ENCODE results near the gene PTTG1IP. TPM values are rescaled to one million over a fixed set of nuclear protein-coding genes. Genes with fewer than 3 reads are reported as not detected.

The PTTG1IP gene
- total and polyA plus RNA-seq, 2 donors from 2014 or later, result 187 to 378 TPM

DNA sequence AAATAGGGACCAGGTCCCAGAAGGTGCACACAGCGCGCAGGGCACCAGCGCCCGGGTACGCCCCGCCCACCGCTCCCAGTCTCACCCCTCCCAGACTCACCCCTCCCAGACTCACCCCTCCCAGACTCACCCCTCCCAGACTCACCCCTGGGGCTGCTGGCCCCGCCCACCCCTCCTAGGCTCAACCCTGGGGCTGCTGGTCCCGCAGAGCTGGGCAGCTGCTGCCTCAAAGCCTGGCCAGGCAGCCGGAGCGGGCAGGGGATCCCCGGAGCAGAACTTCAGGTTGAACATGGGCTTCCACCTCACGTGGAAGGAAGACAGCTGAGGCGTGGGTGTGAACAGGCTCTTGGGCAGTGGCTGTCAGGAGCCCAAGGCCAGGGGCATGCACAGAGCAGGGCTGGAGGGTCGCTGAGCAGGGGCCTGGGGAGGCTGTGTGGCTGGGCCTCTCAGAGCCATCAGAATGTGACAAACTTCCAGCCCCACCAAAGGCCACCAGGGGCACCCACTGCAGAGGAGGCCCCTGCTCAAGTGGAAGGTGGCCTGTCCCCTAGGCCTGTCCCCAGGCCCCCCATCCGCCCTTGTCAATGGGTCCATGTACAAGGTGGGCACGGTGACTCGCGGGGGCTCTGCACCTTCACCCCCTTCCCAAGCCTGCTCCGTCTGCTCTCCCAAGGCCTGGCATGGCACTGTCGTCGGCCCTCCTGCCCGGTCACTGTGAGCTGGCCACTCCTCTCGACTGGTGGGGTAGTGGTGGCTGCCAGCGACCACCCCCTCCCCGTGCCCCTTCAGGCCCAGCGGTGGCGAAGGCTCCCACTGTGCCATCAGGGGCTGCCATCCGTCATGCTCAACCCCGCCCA, 35.2 kb downstream of the PTTG1IP start:
- Histone ChIP-seq H3K4me1 (ENCODE audit: control insufficient read depth in 2 of 3, insufficient read depth in 2 of 3, low read depth in 1 of 3, low read length in 3 of 3) (peaks cover 0 to 2% (median 0%) of the 10 kb centered on the region in 3 donors), H3K9ac (ENCODE audit: low read length in 3 of 3) (no peak overlapping the region), H3K27me3 (ENCODE audit: control insufficient read depth, insufficient read depth, low read length) (no peaks in the 10 kb centered on the region), H3K36me3 (ENCODE audit: control insufficient read depth in 2 of 3, insufficient read depth in 3 of 3, low read length in 3 of 3) (no peaks in the 10 kb centered on the region), H3K9me3 (ENCODE audit: control insufficient read depth in 2 of 3, insufficient read depth in 1 of 3, low read length in 3 of 3) (no peaks in the 10 kb centered on the region), H3K27ac (ENCODE audit: low read depth in 2 of 2, low read length in 2 of 2) (no peak overlapping the region), H3K4me3 (ENCODE audit: low read length in 3 of 3) (no peak overlapping the region)
- TF ChIP-seq CTCF (IDR thresholded peaks at IDR 0.05; ENCODE audit: borderline replicate concordance, extremely low read depth, insufficient read depth), result no peak
- peak in 1 of 5 donors; percentile 72 for DNase-seq
- FAIRE-seq, result no peak
- intact Hi-C loops (cut with DNase I), result no loop called here

GRCh38 chr21:44837537-44837936, 36.0 kb downstream of the PTTG1IP start:
- FAIRE-seq, result no peak
- Histone ChIP-seq H3K9me3 (ENCODE audit: control insufficient read depth in 2 of 3, insufficient read depth in 1 of 3, low read length in 3 of 3) (no peaks in the 10 kb centered on the region), H3K9ac (ENCODE audit: low read length in 3 of 3) (no peak overlapping the region)

GRCh38 chr21:44836666-44837471, 36.6 kb downstream of the PTTG1IP start:
- Histone ChIP-seq H3K27ac (ENCODE audit: low read depth in 2 of 2, low read length in 2 of 2) (no peak overlapping the region), H3K27me3 (ENCODE audit: control insufficient read depth, insufficient read depth, low read length) (no peaks in the 10 kb centered on the region), H3K9me3 (ENCODE audit: control insufficient read depth in 2 of 3, insufficient read depth in 1 of 3, low read length in 3 of 3) (no peaks in the 10 kb centered on the region), H3K4me3 (ENCODE audit: low read length in 3 of 3) (no peak overlapping the region), H3K36me3 (ENCODE audit: control insufficient read depth in 2 of 3, insufficient read depth in 3 of 3, low read length in 3 of 3) (no peaks in the 10 kb centered on the region), H3K4me1 (ENCODE audit: control insufficient read depth in 2 of 3, insufficient read depth in 2 of 3, low read depth in 1 of 3, low read length in 3 of 3) (peaks cover 0 to 2% (median 0%) of the 10 kb centered on the region in 3 donors), H3K9ac (ENCODE audit: low read length in 3 of 3) (no peak overlapping the region)
- TF ChIP-seq CTCF (IDR thresholded peaks at IDR 0.05; ENCODE audit: borderline replicate concordance, extremely low read depth, insufficient read depth), result no peak
- intact Hi-C loops (cut with DNase I), result no loop called here
- peak; percentile 35 to 74 (median 57) for DNase-seq
- FAIRE-seq, result no peak

More at GRCh38 chr21:44837537-44837936, 36.0 kb downstream of the PTTG1IP start:
- H3K4me1 ChIP-seq (ENCODE audit: control insufficient read depth in 2 of 3, insufficient read depth in 2 of 3, low read depth in 1 of 3, low read length in 3 of 3), result peaks cover 0 to 2% (median 0%) of the 10 kb centered on the region in 3 donors
- no peaks in the 10 kb centered on the region for H3K36me3 ChIP-seq (ENCODE audit: control insufficient read depth in 2 of 3, insufficient read depth in 3 of 3, low read length in 3 of 3)
- intact Hi-C loops (cut with DNase I), result no loop called here
- no peak for TF ChIP-seq CTCF (IDR thresholded peaks at IDR 0.05; ENCODE audit: borderline replicate concordance, extremely low read depth, insufficient read depth)
- no peak overlapping the region for H3K4me3 ChIP-seq (ENCODE audit: low read length in 3 of 3)
- H3K27me3 ChIP-seq (ENCODE audit: control insufficient read depth, insufficient read depth, low read length), result no peaks in the 10 kb centered on the region
- peak in 1 of 5 donors; percentile 60 for DNase-seq
- no peak overlapping the region for H3K27ac ChIP-seq (ENCODE audit: low read depth in 2 of 2, low read length in 2 of 2)
